Measurements from ENCODE around the gene WDR76.
A peak's percentile ranks its signal among the peaks of the same experiment; 100 is the strongest.

Gene WDR76

GRCh38 chr15:43879386-43880355, 52.9 kb downstream of the WDR76 start:
- no peak for DNase-seq

- DNase-seq, result no peak
These were observed 53.8 kb downstream of the WDR76 start for GRCh38 chr15:43880406-43881194.

GRCh38 chr15:43881245-43881644, 54.4 kb downstream of the WDR76 start:
- DNase-seq, result no peak

GRCh38 chr15:43881944-43882343, 55.1 kb downstream of the WDR76 start:
- DNase-seq, result no peak

- no peak for DNase-seq
These were observed 56.8 kb downstream of the WDR76 start for GRCh38 chr15:43883571-43883970.

GRCh38 chr15:43886558-43886957, 59.8 kb downstream of the WDR76 start:
- DNase-seq, result no peak

- DNase-seq, result no peak
These were observed 61.1 kb downstream of the WDR76 start for GRCh38 chr15:43887901-43888300.

- DNase-seq, result no peak
These were observed 62.2 kb downstream of the WDR76 start for GRCh38 chr15:43889042-43889441.

- DNase-seq, result no peak
These were observed 67.2 kb downstream of the WDR76 start for GRCh38 chr15:43893956-43894355.

GRCh38 chr15:43895586-43895985, 68.8 kb downstream of the WDR76 start:
- DNase-seq, result no peak

GRCh38 chr15:43896543-43896942, 69.7 kb downstream of the WDR76 start:
- no peak for DNase-seq

- DNase-seq, result no peak
These were observed 72.1 kb downstream of the WDR76 start for GRCh38 chr15:43898891-43899290.

- no peak for DNase-seq
These were observed 73.1 kb downstream of the WDR76 start for GRCh38 chr15:43899928-43900327.

GRCh38 chr15:43900996-43901395, 74.2 kb downstream of the WDR76 start:
- DNase-seq, result no peak

- DNase-seq, result no peak
These were observed 74.7 kb downstream of the WDR76 start for GRCh38 chr15:43901495-43901894.

GRCh38 chr15:43903864-43904290, 77.1 kb downstream of the WDR76 start:
- DNase-seq, result peak; percentile 64 to 78

- no peak for DNase-seq
These were observed 79.0 kb downstream of the WDR76 start for GRCh38 chr15:43905755-43906154.

- DNase-seq, result no peak
These were observed 81.8 kb downstream of the WDR76 start for GRCh38 chr15:43908516-43909050.

- no peak for DNase-seq
These were observed 84.5 kb downstream of the WDR76 start for GRCh38 chr15:43911235-43911781.

- no peak for DNase-seq
These were observed 85.4 kb downstream of the WDR76 start for GRCh38 chr15:43912208-43912607.

GRCh38 chr15:43913026-43913780, 86.4 kb downstream of the WDR76 start:
- DNase-seq, result no peak

- no peak for DNase-seq
These were observed 87.1 kb downstream of the WDR76 start for GRCh38 chr15:43913941-43914340.

Data from NCI-H2081 (cell line).